GM19467 (cell line): ENCODE results near the gene NPAS2.

Source experiments
- ATAC-seq: cut with Tn5 transposase; IDR thresholded peaks from one replicate; pipeline ENCODE4 v1.9.1; 2021; ENCODE audit warnings: mild to moderate bottlenecking, moderate library complexity; ENCODE audit not compliant: unreplicated experiment

Gene NPAS2

GRCh38 chr2:100852999-100853908, 33.3 kb downstream of the NPAS2 start:
- ATAC-seq = no peak

- ATAC-seq = no peak
These were observed 34.2 kb downstream of the NPAS2 start for GRCh38 chr2:100853909-100854810.

- no peak for ATAC-seq
These were observed 35.1 kb downstream of the NPAS2 start for GRCh38 chr2:100855084-100855483.

- ATAC-seq = no peak
These were observed 35.7 kb downstream of the NPAS2 start for GRCh38 chr2:100855606-100856005.

GRCh38 chr2:100856732-100857131, 36.8 kb downstream of the NPAS2 start:
- ATAC-seq = no peak

GRCh38 chr2:100857341-100857740, 37.4 kb downstream of the NPAS2 start:
- ATAC-seq = no peak

- ATAC-seq = no peak
These were observed 38.0 kb downstream of the NPAS2 start for GRCh38 chr2:100857915-100858314.

GRCh38 chr2:100859902-100860301, 40.0 kb downstream of the NPAS2 start:
- ATAC-seq = no peak

GRCh38 chr2:100861340-100861739, 41.4 kb downstream of the NPAS2 start:
- ATAC-seq = no peak

- ATAC-seq = no peak
These were observed 42.1 kb downstream of the NPAS2 start for GRCh38 chr2:100862081-100862480.

GRCh38 chr2:100865816-100866460, 46.0 kb downstream of the NPAS2 start:
- ATAC-seq = no peak

- ATAC-seq = no peak
These were observed 48.1 kb downstream of the NPAS2 start for GRCh38 chr2:100868083-100868482.

GRCh38 chr2:100869120-100869519, 49.2 kb downstream of the NPAS2 start:
- ATAC-seq = no peak

GRCh38 chr2:100870652-100871531, 51.0 kb downstream of the NPAS2 start:
- no peak for ATAC-seq

GRCh38 chr2:100875516-100876230, 55.7 kb downstream of the NPAS2 start:
- no peak for ATAC-seq

GRCh38 chr2:100876231-100876860, 56.4 kb downstream of the NPAS2 start:
- no peak for ATAC-seq

- ATAC-seq = no peak
These were observed 57.6 kb downstream of the NPAS2 start for GRCh38 chr2:100877555-100877954.

GRCh38 chr2:100878000-100878791, 58.3 kb downstream of the NPAS2 start:
- ATAC-seq = no peak
